ENCODE results near the gene RPS19BP1. TPM values are rescaled to one million over a fixed set of nuclear protein-coding genes. Genes with fewer than 3 reads are reported as not detected.
A peak's percentile ranks its signal among the peaks of the same experiment; 100 is the strongest.

The RPS19BP1 gene
- total and polyA plus RNA-seq, 2 of the 8 experiments (the other 6 are each of a cell fraction or from before 2014, with no cell fraction given) = 77.9 to 97.9 TPM

DNA sequence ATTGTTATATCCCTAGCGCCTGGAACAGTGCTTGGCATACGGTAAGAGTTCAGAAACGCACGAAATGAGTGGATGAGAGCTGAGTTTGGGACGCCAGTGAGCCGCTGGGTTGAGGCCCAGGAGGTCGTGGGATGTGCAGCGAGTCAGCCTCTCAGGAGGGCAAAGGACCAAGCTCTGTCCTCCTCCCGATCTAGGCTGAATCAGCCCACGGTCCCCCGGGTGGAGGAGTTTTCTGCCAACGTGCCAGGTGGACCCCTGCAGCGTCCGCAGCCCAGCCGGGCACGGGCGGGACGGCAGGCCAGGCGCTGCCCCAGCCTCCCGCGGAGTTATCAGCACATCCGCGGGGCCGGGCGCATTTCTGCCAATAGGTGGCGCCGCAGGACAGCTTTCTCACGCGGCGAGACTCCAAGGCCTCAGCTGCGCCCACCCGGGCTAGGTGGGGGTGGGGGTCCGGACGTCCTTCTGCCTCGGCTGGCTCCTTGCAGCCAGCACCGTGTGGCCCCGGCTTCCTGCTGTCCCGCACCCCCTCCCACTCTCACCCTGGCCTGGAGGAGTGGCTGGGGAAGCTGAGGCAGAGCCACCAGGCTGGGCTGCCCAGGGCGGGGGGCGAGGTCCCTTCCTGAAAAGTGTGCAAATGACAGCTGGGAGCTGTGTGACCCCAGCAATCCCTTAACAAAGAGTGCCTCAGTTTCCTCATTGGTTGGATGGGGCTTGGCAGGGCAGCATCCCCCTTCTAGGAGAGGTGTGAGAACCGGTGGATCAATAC lies 2.2 kb upstream of the RPS19BP1 start (continued):
- TF ChIP-seq TBP (IDR thresholded peaks at IDR 0.05; ENCODE audit: low read depth, low read length) (no peak), CHD2 (IDR thresholded peaks at IDR 0.05; ENCODE audit: low read length) (peak; percentile 14; the same call in 1 of the 2 replicates), HDAC6 (IDR thresholded peaks at IDR 0.05; ENCODE audit: low read depth, low read length) (no peak), SP1 (IDR thresholded peaks at IDR 0.05; ENCODE audit: low read depth, low read length) (no peak), ZNF274 (IDR thresholded peaks at IDR 0.05; ENCODE audit: borderline replicate concordance, extremely low read depth, low read length) (no peak), CEBPB (IDR thresholded peaks at IDR 0.05; ENCODE audit: low read depth, low read length) (no peak), CBX8 (IDR thresholded peaks at IDR 0.05; ENCODE audit: borderline replicate concordance, low read depth, low read length) (no peak), CHD1 (IDR thresholded peaks at IDR 0.05; ENCODE audit: low read depth, low read length) (no peak), SP4 (IDR thresholded peaks at IDR 0.05; ENCODE audit: low read length) (no peak), SP2 (IDR thresholded peaks at IDR 0.05; ENCODE audit: low read length) (no peak), POLR2AphosphoS5 (IDR thresholded peaks at IDR 0.05; ENCODE audit: low read depth, low read length) (no peak), EP300 (IDR thresholded peaks at IDR 0.05; ENCODE audit: borderline replicate concordance in 1 of 2, low read depth in 2 of 2, low read length in 2 of 2) (peak in 1 of 2 experiments; percentile 63; a peak in 1 of 3 replicates), TAF1 (IDR thresholded peaks at IDR 0.05; ENCODE audit: low read depth, low read length) (peak; percentile 29; the same call in 1 of the 2 replicates), SIRT6 (IDR thresholded peaks at IDR 0.05; ENCODE audit: low read length) (no peak), BCL11A (IDR thresholded peaks at IDR 0.05; ENCODE audit: low read depth in 2 of 2, low read length in 2 of 2) (no peak), RBBP5 (IDR thresholded peaks at IDR 0.05; ENCODE audit: borderline replicate concordance, low read depth, low read length) (0 out of 2 replicates have a peak, but pooled peaks have one; percentile 18), ASH2L (IDR thresholded peaks at IDR 0.05; ENCODE audit: low read length) (no peak), RNF2 (IDR thresholded peaks at IDR 0.05; ENCODE audit: borderline replicate concordance, low read depth, low read length, missing control alignments, poor library complexity, severe bottlenecking) (no peak)
- TF ChIP-seq, protein P1, sequence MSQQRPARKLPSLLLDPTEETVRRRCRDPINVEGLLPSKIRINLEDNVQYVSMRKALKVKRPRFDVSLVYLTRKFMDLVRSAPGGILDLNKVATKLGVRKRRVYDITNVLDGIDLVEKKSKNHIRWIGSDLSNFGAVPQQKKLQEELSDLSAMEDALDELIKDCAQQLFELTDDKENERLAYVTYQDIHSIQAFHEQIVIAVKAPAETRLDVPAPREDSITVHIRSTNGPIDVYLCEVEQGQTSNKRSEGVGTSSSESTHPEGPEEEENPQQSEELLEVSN (IDR thresholded peaks at IDR 0.05) = no peak
- TF ChIP-seq, protein P2, sequence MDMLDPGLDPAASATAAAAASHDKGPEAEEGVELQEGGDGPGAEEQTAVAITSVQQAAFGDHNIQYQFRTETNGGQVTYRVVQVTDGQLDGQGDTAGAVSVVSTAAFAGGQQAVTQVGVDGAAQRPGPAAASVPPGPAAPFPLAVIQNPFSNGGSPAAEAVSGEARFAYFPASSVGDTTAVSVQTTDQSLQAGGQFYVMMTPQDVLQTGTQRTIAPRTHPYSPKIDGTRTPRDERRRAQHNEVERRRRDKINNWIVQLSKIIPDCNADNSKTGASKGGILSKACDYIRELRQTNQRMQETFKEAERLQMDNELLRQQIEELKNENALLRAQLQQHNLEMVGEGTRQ (IDR thresholded peaks at IDR 0.05; ENCODE audit: low read length) = no peak
